ENCODE data around the gene CGN.

- TF ChIP-seq CTCF (IDR thresholded peaks at IDR 0.05) (no peak), ZFX (IDR thresholded peaks at IDR 0.05; ENCODE audit: borderline replicate concordance) (no peak)
Observed at GRCh38 chr1:151465026-151465425, 46.2 kb upstream of the CGN start.
